ENCODE measurements around the gene SLC38A6.
A peak's percentile ranks its signal among the peaks of the same experiment; 100 is the strongest.

Gene SLC38A6

GRCh38 chr14:60977847-60978246 is 3.2 kb upstream of the SLC38A6 start:
- DNase-seq (ENCODE audit: low spot score): no peak

DNA sequence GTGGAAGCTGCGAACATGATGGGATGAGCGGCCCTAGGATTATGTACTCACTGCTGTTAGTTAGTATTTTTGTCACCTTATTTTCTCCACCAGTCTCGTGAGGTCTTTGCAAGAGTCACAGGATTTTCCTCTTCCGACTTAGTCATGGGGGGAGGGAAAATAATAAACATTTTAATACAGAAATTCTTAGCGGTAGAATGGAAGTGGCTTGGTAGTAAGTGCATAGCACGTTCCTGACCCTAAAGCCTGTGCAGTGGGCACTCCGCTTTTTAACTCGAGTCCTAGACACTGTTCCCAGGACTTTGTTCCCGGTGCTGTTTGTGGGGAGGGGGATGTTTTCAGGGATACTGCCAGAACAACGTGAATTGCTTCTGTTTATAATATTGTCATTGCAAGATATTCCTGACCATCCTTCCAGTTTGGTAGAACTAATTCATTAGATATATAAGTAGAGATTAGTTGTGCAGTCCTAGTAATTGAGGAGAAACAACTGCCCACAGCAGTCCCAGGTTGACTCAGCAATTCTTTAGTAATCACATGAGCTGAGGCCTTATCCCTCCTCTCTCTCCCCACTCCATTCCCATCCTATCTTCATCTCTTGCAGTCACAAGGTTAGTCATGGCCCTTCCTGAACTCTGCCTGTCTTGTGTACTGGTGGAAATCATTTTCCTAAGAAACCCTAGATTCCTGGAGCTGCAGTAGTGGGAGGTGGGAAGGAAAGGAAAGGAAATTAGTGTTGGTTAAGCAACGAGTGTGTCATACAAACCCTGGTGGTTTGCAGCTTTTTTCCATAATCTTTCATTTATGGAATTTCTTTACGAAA is 799 bp downstream of the SLC38A6 start:
- DNase-seq (ENCODE audit: low spot score): peak; percentile 38

DNA sequence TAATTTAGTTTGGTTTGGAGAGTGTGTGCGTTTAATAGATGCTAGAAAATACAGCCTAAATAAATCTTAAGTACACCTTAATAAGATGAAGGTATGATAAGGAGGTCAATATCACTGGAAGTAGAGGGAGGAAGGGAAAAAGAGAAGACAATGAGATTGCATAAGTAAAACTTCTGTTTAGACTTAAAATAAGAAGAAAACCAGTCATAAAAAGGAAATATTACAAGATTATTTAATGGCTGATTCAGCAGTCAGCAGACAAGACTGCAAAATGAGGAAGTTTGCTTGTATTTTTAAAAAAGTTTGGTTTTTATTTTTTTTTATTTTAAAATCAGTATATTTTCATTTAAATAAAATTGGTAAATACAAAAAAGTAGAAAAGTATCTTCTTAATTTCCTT is 3.2 kb downstream of the SLC38A6 start:
- DNase-seq (ENCODE audit: low spot score): no peak

GRCh38 chr14:60986500-60986899 is 5.5 kb downstream of the SLC38A6 start:
- no peak for DNase-seq (ENCODE audit: low spot score)

DNA sequence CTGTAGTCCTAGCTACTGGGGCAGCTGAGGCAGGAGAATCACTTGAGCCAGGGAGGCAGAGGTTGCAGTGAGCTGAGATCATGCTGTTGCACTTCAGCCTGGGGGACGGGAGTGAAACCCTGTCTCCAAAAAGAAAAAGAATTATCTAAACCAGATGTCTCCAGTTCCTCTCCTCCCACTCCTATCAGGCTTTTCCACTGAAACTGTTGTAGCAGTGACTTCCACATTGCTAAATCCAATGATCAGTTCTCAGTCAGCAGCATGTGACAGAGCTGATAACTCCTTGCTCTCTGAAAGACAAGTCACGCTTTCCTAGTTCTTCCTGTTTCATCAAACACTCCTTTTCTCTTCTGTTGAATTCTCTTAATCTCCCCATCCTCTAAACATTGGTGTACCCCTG is 8.6 kb downstream of the SLC38A6 start:
- DNase-seq (ENCODE audit: low spot score): no peak

DNA sequence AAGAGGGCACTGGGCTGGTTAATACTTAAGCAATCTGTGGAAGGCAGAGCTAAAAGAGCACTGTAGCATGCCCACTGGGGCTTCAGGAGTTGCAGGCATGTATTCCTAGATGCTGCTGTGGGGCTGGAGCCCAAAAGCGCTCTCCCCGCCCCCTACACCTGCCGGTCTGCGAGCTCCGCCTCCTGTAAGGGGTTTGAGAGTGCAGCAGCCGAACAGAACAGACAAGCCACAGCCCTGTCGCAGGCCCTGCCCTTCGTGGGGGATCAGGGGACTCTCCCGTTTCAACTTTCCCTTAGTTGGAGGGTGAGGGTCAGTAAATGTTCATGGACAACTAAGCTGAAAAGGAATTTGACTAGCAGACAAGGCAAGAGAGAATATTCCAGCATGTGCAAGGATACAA is 17.6 kb downstream of the SLC38A6 start:
- DNase-seq (ENCODE audit: low spot score): no peak

- no peak for DNase-seq (ENCODE audit: low spot score)
Observed at GRCh38 chr14:60999536-60999935, 18.5 kb downstream of the SLC38A6 start.

- DNase-seq (ENCODE audit: low spot score): no peak
Observed at GRCh38 chr14:61003571-61003970, 22.5 kb downstream of the SLC38A6 start.

- no peak for DNase-seq (ENCODE audit: low spot score)
Observed at GRCh38 chr14:61019537-61019936, 38.5 kb downstream of the SLC38A6 start.

DNA sequence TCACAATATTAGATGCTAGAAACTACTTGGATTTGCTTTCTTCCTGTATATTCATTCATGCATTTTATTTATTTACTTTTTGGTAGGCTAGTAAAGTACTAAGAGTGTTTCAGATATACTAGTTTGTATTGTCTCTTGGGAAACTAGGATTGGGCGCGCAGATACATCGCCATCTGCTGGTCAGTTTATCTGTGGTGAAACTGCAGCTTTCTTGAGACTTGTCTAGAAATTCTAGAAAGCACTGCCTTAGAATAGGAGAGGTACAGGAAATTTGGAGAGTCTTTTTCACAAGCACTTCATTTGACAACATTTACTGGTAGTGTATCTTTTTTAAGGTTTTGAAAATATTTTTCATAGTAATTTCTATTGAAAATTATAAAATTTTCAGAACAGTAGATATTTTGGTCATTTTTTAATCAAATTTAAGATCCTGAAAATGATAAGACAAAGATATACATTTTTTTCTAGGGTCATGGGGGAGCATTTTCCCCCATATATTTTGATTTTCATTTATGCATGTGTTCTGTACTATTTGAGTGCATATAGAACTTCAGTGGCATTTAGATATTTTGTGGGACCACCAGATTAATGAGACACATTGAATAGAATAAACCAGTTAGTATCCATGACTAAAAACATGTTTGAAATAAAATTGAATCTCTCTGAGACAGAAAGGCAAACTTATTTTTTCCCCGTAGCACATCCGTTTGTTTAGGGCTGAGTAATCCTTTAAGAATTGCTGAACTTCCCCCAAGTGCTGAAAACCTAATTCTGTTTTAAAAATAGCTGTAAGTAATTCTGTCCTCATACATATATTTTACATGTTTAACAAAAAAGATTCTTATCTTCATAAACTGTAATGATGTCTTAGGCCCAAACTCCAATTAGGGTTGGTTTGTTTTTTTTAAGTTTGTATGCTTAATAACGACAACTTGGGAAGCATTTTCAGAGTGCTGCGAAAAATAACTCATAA is 44.5 kb downstream of the SLC38A6 start:
- peak; percentile 57 for DNase-seq (ENCODE audit: low spot score)

GRCh38 chr14:61026526-61026925 is 45.5 kb downstream of the SLC38A6 start:
- no peak for DNase-seq (ENCODE audit: low spot score)

DNA sequence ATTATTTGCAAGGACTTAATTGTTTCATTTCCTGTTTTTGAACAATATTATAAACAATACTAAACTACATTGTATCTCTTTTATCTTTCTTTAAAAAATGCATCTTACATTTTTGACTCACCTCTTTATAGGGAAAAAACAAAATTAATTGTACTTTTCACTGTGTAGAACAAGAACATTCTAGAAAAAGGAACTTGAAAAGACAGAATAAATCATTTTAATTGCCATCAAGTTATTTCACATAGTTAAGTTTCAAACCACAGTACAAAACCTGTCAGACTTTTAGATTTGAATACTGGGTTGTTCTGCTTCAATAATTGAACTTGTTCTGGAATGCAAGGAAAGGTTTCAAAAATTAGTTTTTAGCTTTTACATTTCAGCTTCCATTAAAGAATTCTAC is 50.0 kb downstream of the SLC38A6 start:
- DNase-seq (ENCODE audit: low spot score): no peak

DNA sequence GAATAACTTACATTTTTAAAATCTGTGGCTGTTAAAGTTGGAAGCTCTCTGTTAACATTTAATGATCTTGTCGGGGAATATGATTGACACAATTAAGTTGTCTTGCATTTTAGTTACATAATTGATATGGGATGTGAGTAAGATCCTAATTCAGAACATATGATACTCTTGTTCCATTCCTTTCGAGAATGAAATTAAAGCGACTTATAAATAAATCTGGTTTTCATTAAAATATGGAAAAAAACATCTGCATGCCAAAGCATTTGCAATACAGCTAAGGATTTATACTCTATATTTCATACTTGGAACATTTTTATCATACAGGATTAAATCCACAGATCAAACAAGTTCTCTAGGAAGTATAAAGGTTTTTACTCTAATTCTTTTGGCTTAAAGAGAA is 52.0 kb downstream of the SLC38A6 start:
- no peak for DNase-seq (ENCODE audit: low spot score)

GRCh38 chr14:61033855-61034254 is 52.8 kb downstream of the SLC38A6 start:
- no peak for DNase-seq (ENCODE audit: low spot score)

DNA sequence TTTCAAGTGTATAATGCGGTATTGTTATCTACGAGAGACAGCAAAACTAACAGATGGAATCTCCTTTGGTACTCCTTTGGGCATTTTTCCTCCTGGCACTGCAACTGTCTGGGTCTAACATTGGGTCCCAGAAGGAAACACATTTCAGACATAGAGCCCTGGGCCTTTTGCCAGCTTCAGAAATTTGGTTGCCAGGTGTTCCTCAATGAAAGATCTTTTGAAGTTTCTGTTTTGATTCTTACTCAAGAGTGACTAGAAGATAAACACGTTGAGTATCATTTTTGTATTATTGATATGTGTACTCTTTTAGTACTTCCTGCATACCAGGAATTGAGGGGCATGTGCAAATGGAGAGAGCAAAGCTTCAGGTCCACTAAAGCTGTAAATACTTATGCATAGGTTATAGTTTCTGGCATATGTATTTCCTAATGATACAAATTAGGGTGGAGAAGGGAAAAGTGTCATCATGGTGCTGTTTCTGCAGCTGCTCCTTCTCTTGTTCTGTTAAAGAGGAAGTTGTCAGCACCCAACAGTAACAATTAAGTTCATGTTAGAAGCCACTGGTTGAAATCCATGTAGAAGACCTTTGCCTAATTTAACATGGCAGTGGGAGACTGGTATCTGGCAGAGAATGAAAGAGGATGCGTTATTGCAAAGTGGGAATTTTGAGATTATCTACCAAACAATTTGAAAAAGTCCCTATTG is 53.5 kb downstream of the SLC38A6 start:
- no peak for DNase-seq (ENCODE audit: low spot score)

DNA sequence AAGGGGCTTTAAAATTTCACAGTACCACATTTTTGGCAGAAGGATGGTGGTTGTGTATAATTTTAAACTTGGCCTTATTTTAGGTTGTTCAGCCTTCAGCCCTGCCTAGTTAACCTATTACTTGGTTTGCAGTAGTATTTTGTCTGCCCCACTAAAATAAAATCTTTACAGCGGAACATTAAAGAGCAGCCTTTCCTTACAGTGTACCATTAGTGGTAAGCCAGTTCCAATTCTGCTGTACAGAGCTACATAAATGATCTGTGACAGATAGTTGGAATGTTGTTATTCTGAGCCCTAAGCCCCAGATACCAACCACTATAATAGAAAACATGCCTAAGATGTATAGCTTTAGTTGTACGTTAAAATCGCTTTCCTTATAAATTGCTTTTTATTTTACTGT is 56.2 kb downstream of the SLC38A6 start:
- no peak for DNase-seq (ENCODE audit: low spot score)

- DNase-seq (ENCODE audit: low spot score): no peak
Observed at GRCh38 chr14:61041704-61042103, 60.7 kb downstream of the SLC38A6 start.

- DNase-seq (ENCODE audit: low spot score): no peak
Observed at GRCh38 chr14:61042220-61042619, 61.2 kb downstream of the SLC38A6 start.

GRCh38 chr14:61043506-61043905 is 62.5 kb downstream of the SLC38A6 start:
- no peak for DNase-seq (ENCODE audit: low spot score)

GRCh38 chr14:61047021-61047420 is 66.0 kb downstream of the SLC38A6 start:
- no peak for DNase-seq (ENCODE audit: low spot score)

- no peak for DNase-seq (ENCODE audit: low spot score)
Observed at GRCh38 chr14:61048640-61049039, 67.6 kb downstream of the SLC38A6 start.

DNA sequence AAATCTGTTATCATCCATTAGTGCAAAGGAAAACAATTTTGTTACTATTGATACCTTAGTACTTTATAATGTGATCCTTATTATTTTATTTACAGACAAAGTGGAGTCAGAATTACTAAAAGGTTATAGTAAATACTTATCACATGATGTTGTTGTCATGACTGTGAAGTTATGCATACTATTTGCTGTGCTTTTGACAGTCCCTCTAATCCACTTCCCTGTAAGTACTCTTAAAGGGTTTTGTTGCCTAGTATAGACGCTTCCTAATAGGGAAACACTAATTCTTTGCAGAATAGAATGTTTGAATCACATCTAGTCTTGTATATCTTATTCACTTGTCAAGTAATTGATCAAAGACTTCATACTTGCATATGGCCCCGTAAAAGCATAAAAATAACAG is 69.4 kb downstream of the SLC38A6 start:
- no peak for DNase-seq (ENCODE audit: low spot score)
